PC-9 (cell line): Measurements from ENCODE around the gene LIPG.

ENCODE experiments used
- CTCF ChIP-seq: fragments of 200-600 bp; sonication (generic); conservative IDR thresholded peaks from 2 replicates; pipeline ENCODE4 v1.6.1; 2017; ENCODE audit warnings: mixed run types, antibody characterized with exemption, mild to moderate bottlenecking, moderate library complexity
- EZH2 ChIP-seq: fragments of 200-600 bp; sonication (generic); IDR thresholded peaks from 2 replicates; pipeline ENCODE4 v1.8.0; 2017; ENCODE audit warnings: antibody characterized with exemption, low read depth

GRCh38 chr18:49585781-49586663 lies 24.2 kb downstream of the LIPG start:
- no peak for TF ChIP-seq CTCF
- TF ChIP-seq EZH2: no peak
